Measurements from ENCODE around the gene CREB5. TPM values are rescaled to one million over a fixed set of nuclear protein-coding genes. Genes with fewer than 3 reads are reported as not detected.

The CREB5 gene
- total and polyA plus RNA-seq, 2 donors (not counting 3 experiments of a cell fraction or from before 2014, with no cell fraction given): 19.6 to 28.4 TPM

- BruUV-seq (replicated peaks): no TSS peak
- H2AFZ ChIP-seq (ENCODE audit: low read depth, low read length): no peak overlapping the region
- dilution Hi-C loops (cut with MboI; ENCODE audit: extremely low pct_ligation_motif_present, low sequenced_read_pairs) (no loop called here), intact Hi-C loops (cut with micrococcal nuclease) (no loop called here)
- no peaks in the 10 kb centered on the region for H3K79me2 ChIP-seq (ENCODE audit: control insufficient read depth, insufficient read depth, low read length)
- no peak overlapping the region for H3K4me2 ChIP-seq (ENCODE audit: insufficient read depth, low read length)
- H3K27me3 ChIP-seq (ENCODE audit: control insufficient read depth in 2 of 2, insufficient read depth in 2 of 2, low read length in 2 of 2): no peaks in the 10 kb centered on the region
- no peak overlapping the region for H3K27ac ChIP-seq (ENCODE audit: insufficient read depth, low read depth, low read length)
- CTCF ChIA-PET: no interaction called here
- H3K9me3 ChIP-seq (replicated peaks; ENCODE audit: control insufficient read depth, insufficient read depth, low read length): no peaks in the 10 kb centered on the region
- no peaks in the 10 kb centered on the region for H3K36me3 ChIP-seq (ENCODE audit: control insufficient read depth in 2 of 2, extremely low read depth in 1 of 2, insufficient read depth in 2 of 2, low read length in 2 of 2)
- POLR2A ChIA-PET: no interaction called here
- no peaks in the 10 kb centered on the region for H4K20me1 ChIP-seq (replicated peaks; ENCODE audit: control insufficient read depth, extremely low read depth, insufficient read depth, low read length)
- no peak for TF ChIP-seq FOS (IDR thresholded peaks at IDR 0.05; ENCODE audit: borderline replicate concordance, insufficient read depth, low read length)
- TF ChIP-seq GATA2 (IDR thresholded peaks at IDR 0.05; ENCODE audit: insufficient read depth, insufficient read length, low read depth, low read length): no peak
- TF ChIP-seq POLR2AphosphoS5 (IDR thresholded peaks at IDR 0.05; ENCODE audit: insufficient read depth, low read depth, low read length): no peak
- no peak for TF ChIP-seq CTCF (IDR thresholded peaks at IDR 0.05; ENCODE audit: extremely low read depth in 1 of 2, insufficient read depth in 1 of 2, low read depth in 1 of 2, low read length in 2 of 2)
- TF ChIP-seq MAX (IDR thresholded peaks at IDR 0.05; ENCODE audit: insufficient read depth, insufficient read length): no peak
- no peak overlapping the region for H3K9ac ChIP-seq (replicated peaks; ENCODE audit: extremely low read depth, insufficient read depth, low read length)
- no peak overlapping the region for H3K4me3 ChIP-seq (replicated peaks in 1 of 3; ENCODE audit: insufficient read depth in 1 of 3, low read depth in 1 of 3, low read length in 3 of 3)
- no peaks in the 10 kb centered on the region for H3K9me1 ChIP-seq (replicated peaks; ENCODE audit: control insufficient read depth, extremely low read depth, insufficient read depth, low read length)
- H3K4me1 ChIP-seq (ENCODE audit: control insufficient read depth, extremely low read depth, insufficient read depth, low read length): no peaks in the 10 kb centered on the region
- DNase-seq (ENCODE audit: low read depth, low spot score) (no peak), FAIRE-seq (no peak)
Measured at GRCh38 chr7:28483908-28484605, 71.7 kb downstream of the CREB5 start.

Data from endothelial cell of umbilical vein (primary cell).